Natural killer cell (primary cell): Measurements from ENCODE around the gene SDCBP2. TPM values are rescaled to one million over a fixed set of nuclear protein-coding genes. Genes with fewer than 3 reads are reported as not detected.

Experiments used
- ATAC-seq, 3 donors: fragments of 150-1000 bp in 2 of 3; fragments of 200-7000 bp in 1 of 3; cut with Tn5 transposase; 1 replicate in 1 of 3; 2 replicates in 2 of 3; pipeline ENCODE4 v1.10.0; 2021; ENCODE audit warnings: mild to moderate bottlenecking in 2 of 3, moderate library complexity in 2 of 3
- DNase-seq, 2 donors: peaks; one replicate each; pipeline versions ENCODE4 v3.0.0 to v3.0.0-alpha.2; 2013 to 2021; ENCODE audit warnings: mixed read lengths in 1 of 2
- H3K27ac ChIP-seq: one replicate; pipeline ENCODE4 v1.5.1; 2013; ENCODE audit warnings: mild to moderate bottlenecking, low read length
- H3K27me3 ChIP-seq: one replicate; pipeline ENCODE4 v1.6.1; 2013; ENCODE audit warnings: low read length; ENCODE audit not compliant: control insufficient read depth, insufficient read depth
- H3K36me3 ChIP-seq: one replicate; pipeline ENCODE4 v1.6.1; 2013; ENCODE audit warnings: low read length; ENCODE audit not compliant: control insufficient read depth, insufficient read depth
- H3K4me1 ChIP-seq: one replicate; pipeline ENCODE4 v1.6.1; 2013; ENCODE audit warnings: low read length; ENCODE audit not compliant: control insufficient read depth, insufficient read depth
- H3K4me3 ChIP-seq: one replicate; pipeline ENCODE4 v1.5.1; 2013; ENCODE audit warnings: low read length
- H3K9me3 ChIP-seq: one replicate; pipeline ENCODE4 v1.6.1; 2013; ENCODE audit warnings: low read length; ENCODE audit not compliant: control insufficient read depth, insufficient read depth
- H3K27ac Mint-ChIP-seq, 2 donors: one replicate each; pipeline ENCODE4 v1.8.0; 2022; ENCODE audit warnings: mild to moderate bottlenecking in 2 of 2, mixed read lengths in 2 of 2, moderate library complexity in 1 of 2
- H3K27me3 Mint-ChIP-seq, 2 donors: one replicate each; pipeline ENCODE4 v1.8.0; 2022; ENCODE audit warnings: low read depth in 2 of 2, mixed read lengths in 2 of 2
- H3K36me3 Mint-ChIP-seq: one replicate; pipeline ENCODE4 v1.8.0; 2022; ENCODE audit warnings: mixed read lengths
- H3K4me1 Mint-ChIP-seq, 2 donors: one replicate each; pipeline ENCODE4 v1.8.0; 2022; ENCODE audit warnings: mixed read lengths in 2 of 2
- H3K4me3 Mint-ChIP-seq: one replicate; pipeline ENCODE4 v1.8.0; 2022; ENCODE audit warnings: mild to moderate bottlenecking, moderate library complexity, mixed read lengths
- H3K9me3 Mint-ChIP-seq, 2 donors: one replicate each; pipeline ENCODE4 v1.8.0; 2022; ENCODE audit warnings: mixed read lengths in 2 of 2
- WGBS: methylation state at CpG from one replicate; pipeline ENCODE4 v1.1.7; 2013; ENCODE audit warnings: missing lambda C conversion rate; ENCODE audit not compliant: insufficient coverage; 5-methylcytosine and 5-hydroxymethylcytosine counted together
- intact Hi-C: fragments of 100-400 bp; cut with micrococcal nuclease; formaldehyde crosslinking; loops from one replicate; pipeline ENCODE4 v1.14.2; 2022
- total RNA-seq, 4 donors: library from RNA; stranded (reverse); fragments of 120-200 nt in 1 of 4; gene quantifications; one replicate each; pipeline versions ENCODE4 v1.2.3 to v1.2.4, GENCODE V29; 2013 to 2022
- TF ChIP-seq, protein P1 (sequence below): fragments of 200-600 bp; IDR thresholded peaks from one replicate; pipeline ENCODE4 v1.8.0; 2022; ENCODE audit warnings: antibody characterized with exemption

Gene SDCBP2
- total RNA-seq, 3 donors from 2014 or later (not counting 1 experiment from before 2014, with no cell fraction given) = 2.0 to 2.7 (median 2.6) TPM

DNA sequence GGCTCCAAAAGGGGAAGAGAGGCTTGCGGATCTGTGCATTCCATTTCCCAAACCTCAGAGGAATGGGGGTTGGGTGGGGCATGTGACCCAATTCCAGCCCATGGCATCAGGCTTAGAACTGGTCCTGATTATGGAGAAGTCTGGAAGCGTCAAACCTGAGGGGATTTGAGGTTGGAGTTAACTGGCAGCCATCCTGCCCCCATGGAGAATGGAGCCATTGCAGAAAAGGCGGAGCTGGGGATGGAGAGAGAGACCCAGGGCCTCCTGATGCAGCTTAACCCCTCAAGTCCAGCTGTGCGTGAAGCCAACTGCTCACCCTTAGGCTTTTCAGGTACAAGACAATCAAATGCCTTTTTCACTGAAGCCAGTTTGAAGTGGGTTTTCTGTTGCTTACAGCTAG, 9.9 kb upstream of the SDCBP2 start:
- Histone ChIP-seq H3K9me3 (no peaks in the 10 kb centered on the region), H3K27me3 (no peaks in the 10 kb centered on the region), H3K27ac (no peak overlapping the region), H3K36me3 (no peaks in the 10 kb centered on the region), H3K4me1 (peaks cover 6% of the 10 kb centered on the region), H3K4me3 (no peak overlapping the region)
- no peak for DNase-seq
- H3K27me3 Mint-ChIP-seq = no peaks in the 10 kb centered on the region
- intact Hi-C loops = no loop called here
- TF ChIP-seq, protein P1, sequence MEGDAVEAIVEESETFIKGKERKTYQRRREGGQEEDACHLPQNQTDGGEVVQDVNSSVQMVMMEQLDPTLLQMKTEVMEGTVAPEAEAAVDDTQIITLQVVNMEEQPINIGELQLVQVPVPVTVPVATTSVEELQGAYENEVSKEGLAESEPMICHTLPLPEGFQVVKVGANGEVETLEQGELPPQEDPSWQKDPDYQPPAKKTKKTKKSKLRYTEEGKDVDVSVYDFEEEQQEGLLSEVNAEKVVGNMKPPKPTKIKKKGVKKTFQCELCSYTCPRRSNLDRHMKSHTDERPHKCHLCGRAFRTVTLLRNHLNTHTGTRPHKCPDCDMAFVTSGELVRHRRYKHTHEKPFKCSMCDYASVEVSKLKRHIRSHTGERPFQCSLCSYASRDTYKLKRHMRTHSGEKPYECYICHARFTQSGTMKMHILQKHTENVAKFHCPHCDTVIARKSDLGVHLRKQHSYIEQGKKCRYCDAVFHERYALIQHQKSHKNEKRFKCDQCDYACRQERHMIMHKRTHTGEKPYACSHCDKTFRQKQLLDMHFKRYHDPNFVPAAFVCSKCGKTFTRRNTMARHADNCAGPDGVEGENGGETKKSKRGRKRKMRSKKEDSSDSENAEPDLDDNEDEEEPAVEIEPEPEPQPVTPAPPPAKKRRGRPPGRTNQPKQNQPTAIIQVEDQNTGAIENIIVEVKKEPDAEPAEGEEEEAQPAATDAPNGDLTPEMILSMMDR = no peak
- no peak overlapping the region for H3K4me3 Mint-ChIP-seq
- no peak for ATAC-seq
- H3K27ac Mint-ChIP-seq = no peak overlapping the region
- H3K36me3 Mint-ChIP-seq = no peaks in the 10 kb centered on the region
- H3K9me3 Mint-ChIP-seq = no peaks in the 10 kb centered on the region
- H3K4me1 Mint-ChIP-seq = peaks cover 17 to 24% of the 10 kb centered on the region in 2 donors
- WGBS = 94% methylated on average over 4 of the region's 4 CpGs

GRCh38 chr20:1338096-1338495, 9.2 kb upstream of the SDCBP2 start:
- TF ChIP-seq, protein P1 = no peak

DNA sequence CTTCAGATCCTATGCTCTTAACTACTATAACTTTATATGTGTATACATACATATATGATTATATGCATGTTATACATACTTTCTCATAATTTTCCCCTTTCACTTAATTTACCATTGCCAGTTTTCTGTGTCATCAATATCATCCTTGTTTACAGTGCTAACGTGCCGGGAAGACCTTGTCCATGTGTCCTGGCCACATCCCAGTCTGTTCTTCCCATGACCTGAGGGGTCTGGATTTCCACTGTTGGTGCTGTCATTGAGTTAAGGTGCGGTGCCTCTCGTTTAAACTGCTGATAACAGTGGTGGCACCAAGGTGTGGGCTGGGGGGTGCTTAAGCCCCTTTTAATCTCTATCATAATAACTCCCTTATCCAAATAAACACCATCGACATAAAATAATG, 8.5 kb upstream of the SDCBP2 start:
- no peak overlapping the region for H3K4me3 ChIP-seq
- DNase-seq (no peak), ATAC-seq (no peak)
- intact Hi-C loops = no loop called here
- H3K27me3 Mint-ChIP-seq = no peaks in the 10 kb centered on the region
- H3K27ac ChIP-seq = no peak overlapping the region
- H3K9me3 Mint-ChIP-seq = no peaks in the 10 kb centered on the region
- no peaks in the 10 kb centered on the region for H3K36me3 Mint-ChIP-seq
- H3K4me3 Mint-ChIP-seq = no peak overlapping the region
- no peaks in the 10 kb centered on the region for H3K9me3 ChIP-seq
- H3K36me3 ChIP-seq = peaks cover 4% of the 10 kb centered on the region
- no peak overlapping the region for H3K27ac Mint-ChIP-seq
- H3K27me3 ChIP-seq = no peaks in the 10 kb centered on the region
- H3K4me1 Mint-ChIP-seq = peaks cover 17 to 23% of the 10 kb centered on the region in 2 donors
- 89% methylated on average over 5 of the region's 5 CpGs for WGBS
- peaks cover 6% of the 10 kb centered on the region for H3K4me1 ChIP-seq
- TF ChIP-seq, protein P1 = no peak

More at GRCh38 chr20:1338096-1338495, 9.2 kb upstream of the SDCBP2 start:
- Histone ChIP-seq H3K4me1 (peaks cover 6% of the 10 kb centered on the region), H3K27ac (no peak overlapping the region), H3K9me3 (no peaks in the 10 kb centered on the region), H3K4me3 (no peak overlapping the region), H3K27me3 (no peaks in the 10 kb centered on the region), H3K36me3 (no peaks in the 10 kb centered on the region)
- Mint-ChIP-seq H3K4me3 (no peak overlapping the region), H3K9me3 (no peaks in the 10 kb centered on the region), H3K4me1 (peaks cover 17 to 24% of the 10 kb centered on the region in 2 donors), H3K36me3 (no peaks in the 10 kb centered on the region), H3K27ac (no peak overlapping the region), H3K27me3 (no peaks in the 10 kb centered on the region)
- DNase-seq (no peak), ATAC-seq (no peak)
- intact Hi-C loops = no loop called here
- 97% methylated on average over 5 of the region's 5 CpGs for WGBS

GRCh38 chr20:1336699-1337367, 7.9 kb upstream of the SDCBP2 start:
- Mint-ChIP-seq H3K36me3 (no peaks in the 10 kb centered on the region), H3K27me3 (no peaks in the 10 kb centered on the region), H3K4me1 (peaks cover 17 to 19% of the 10 kb centered on the region in 2 donors), H3K9me3 (no peaks in the 10 kb centered on the region), H3K27ac (peak overlapping the region in 1 of 2 donors; percentile 17), H3K4me3 (peak overlapping the region; percentile 52)
- peak in 2 of 3 donors; percentile 30 to 67 for ATAC-seq
- Histone ChIP-seq H3K36me3 (peaks cover 4% of the 10 kb centered on the region), H3K27me3 (no peaks in the 10 kb centered on the region), H3K27ac (no peak overlapping the region), H3K9me3 (no peaks in the 10 kb centered on the region), H3K4me1 (peaks cover 6% of the 10 kb centered on the region), H3K4me3 (no peak overlapping the region)
- peak in 1 of 2 donors; percentile 41 for DNase-seq
- intact Hi-C loops = no loop called here
- TF ChIP-seq, protein P1 = no peak
- 49% methylated on average over 14 of the region's 14 CpGs for WGBS
